ENCODE measurements around the gene CKMT1B.
"Not testable (repeated sequence)": the region's sequence is repeated elsewhere in the genome, so short reads cannot be mapped to it uniquely, and the experiment has no call there.

- not testable (repeated sequence) for TF ChIP-seq POLR2AphosphoS5, CTCF, POLR2A, EP300 (IDR thresholded peaks at IDR 0.05)
Measured at GRCh38 chr15:43589778-43590466, 3.9 kb upstream of the CKMT1B start, which contains the start of gene PPIP5K1.
